WTC11 (cell line): Measurements from ENCODE around the gene BICDL1. TPM values are rescaled to one million over a fixed set of nuclear protein-coding genes. Genes with fewer than 3 reads are reported as not detected.

Experiments used
- ATAC-seq: fragments of 200-7000 bp; cut with Tn5 transposase; 2 replicates; pipeline ENCODE4 v1.10.0; 2021; ENCODE audit warnings: mild to moderate bottlenecking, moderate library complexity
- CTCF ChIA-PET: fragments of 300-600 bp; sonication (Branson Sonifier 250); formaldehyde crosslinking; loops from one replicate; lab custom pipeline; 2021; ENCODE audit warnings: antibody characterized with exemption; lab: Charles Lee
- POLR2A ChIA-PET: fragments of 350-600 bp; sonication (Branson Sonifier 250); formaldehyde crosslinking; loops from one replicate; lab custom pipeline; 2021; ENCODE audit warnings: antibody characterized with exemption; lab: Charles Lee
- DNase-seq: peaks from one replicate; pipeline ENCODE4 v3.0.0; 2021; ENCODE audit warnings: low spot score
- H3K27ac Mint-ChIP-seq: 2 replicates; pipeline ENCODE4 v1.8.0; 2021; ENCODE audit warnings: mixed read lengths
- H3K27me3 Mint-ChIP-seq: 2 replicates; pipeline ENCODE4 v1.8.0; 2021; ENCODE audit warnings: low read depth, mild to moderate bottlenecking, moderate library complexity, mixed read lengths
- H3K36me3 Mint-ChIP-seq: 2 replicates; pipeline ENCODE4 v1.8.0; 2021; ENCODE audit warnings: mixed read lengths
- H3K4me1 Mint-ChIP-seq: 2 replicates; pipeline ENCODE4 v1.8.0; 2022; ENCODE audit warnings: mixed read lengths
- H3K4me3 Mint-ChIP-seq: 2 replicates; pipeline ENCODE4 v1.8.0; 2021; ENCODE audit warnings: mild to moderate bottlenecking, moderate library complexity, mixed read lengths
- H3K9me3 Mint-ChIP-seq: 2 replicates; pipeline ENCODE4 v1.8.0; 2021; ENCODE audit warnings: mixed read lengths
- AR ChIP-seq: fragments of 250-450 bp; sonication (Bioruptor Pico); IDR thresholded peaks from 2 replicates; pipeline ENCODE4 v1.9.0; 2021; ENCODE audit warnings: mild to moderate bottlenecking
- ARID4B ChIP-seq: sonication (generic); formaldehyde crosslinking; IDR thresholded peaks from 2 replicates; pipeline ENCODE4 v1.8.0; 2023; ENCODE audit warnings: missing genetic modification reagents, mild to moderate bottlenecking, borderline replicate concordance
- ATF1 ChIP-seq: sonication (generic); formaldehyde crosslinking; IDR thresholded peaks from 2 replicates; pipeline ENCODE4 v1.8.1; 2023; ENCODE audit warnings: mild to moderate bottlenecking, moderate library complexity, missing genetic modification reagents
- ATF3 ChIP-seq: sonication (generic); formaldehyde crosslinking; conservative IDR thresholded peaks from 2 replicates; pipeline ENCODE4 v1.8.1; 2022; ENCODE audit warnings: mild to moderate bottlenecking, missing genetic modification reagents
- CREM ChIP-seq: sonication (generic); formaldehyde crosslinking; IDR thresholded peaks from 2 replicates; pipeline ENCODE4 v1.8.1; 2022; ENCODE audit warnings: mild to moderate bottlenecking, missing genetic modification reagents, moderate library complexity
- ETV6 ChIP-seq: sonication (generic); formaldehyde crosslinking; IDR thresholded peaks from 2 replicates; pipeline ENCODE4 v1.8.1; 2022; ENCODE audit warnings: mild to moderate bottlenecking, missing genetic modification reagents
- GRHL2 ChIP-seq: fragments of 250-450 bp; sonication (Bioruptor Pico); IDR thresholded peaks from 2 replicates; pipeline ENCODE4 v1.8.0; 2022; ENCODE audit warnings: mild to moderate bottlenecking, moderate library complexity; ENCODE audit not compliant: insufficient replicate concordance, severe bottlenecking
- HMGXB4 ChIP-seq: sonication (generic); formaldehyde crosslinking; IDR thresholded peaks from 2 replicates; pipeline ENCODE4 v1.8.1; 2023; ENCODE audit warnings: mild to moderate bottlenecking, moderate library complexity, missing genetic modification reagents
- MLX ChIP-seq: sonication (generic); formaldehyde crosslinking; IDR thresholded peaks from 2 replicates; pipeline ENCODE4 v1.8.1; 2023; ENCODE audit warnings: mild to moderate bottlenecking, missing genetic modification reagents, moderate library complexity
- MYBL2 ChIP-seq: sonication (generic); formaldehyde crosslinking; IDR thresholded peaks from 2 replicates; pipeline ENCODE4 v1.8.1; 2023; ENCODE audit warnings: mild to moderate bottlenecking, moderate library complexity, missing genetic modification reagents
- NFATC4 ChIP-seq: fragments of 250-450 bp; sonication (Bioruptor Pico); IDR thresholded peaks from 2 replicates; pipeline ENCODE4 v1.9.0; 2021; ENCODE audit warnings: mild to moderate bottlenecking
- NR2C2 ChIP-seq: sonication (generic); formaldehyde crosslinking; IDR thresholded peaks from 2 replicates; pipeline ENCODE4 v1.8.0; 2022; ENCODE audit warnings: mild to moderate bottlenecking, missing genetic modification reagents
- NR3C1 ChIP-seq: sonication (generic); formaldehyde crosslinking; conservative IDR thresholded peaks from 2 replicates; pipeline ENCODE4 v1.8.1; 2023; ENCODE audit warnings: low read depth, mild to moderate bottlenecking, missing genetic modification reagents
- OVOL2 ChIP-seq: fragments of 250-450 bp; sonication (Bioruptor Pico); IDR thresholded peaks from 2 replicates; pipeline ENCODE4 v1.9.0; 2021; ENCODE audit warnings: mild to moderate bottlenecking, borderline replicate concordance
- TEAD1 ChIP-seq: sonication (generic); formaldehyde crosslinking; IDR thresholded peaks from 2 replicates; pipeline ENCODE4 v1.8.0; 2022; ENCODE audit warnings: mild to moderate bottlenecking, missing genetic modification reagents
- USF1 ChIP-seq: sonication (generic); formaldehyde crosslinking; IDR thresholded peaks from 2 replicates; pipeline ENCODE4 v1.8.0; 2022; ENCODE audit warnings: mild to moderate bottlenecking, missing genetic modification reagents
- USF2 ChIP-seq: sonication (generic); formaldehyde crosslinking; IDR thresholded peaks from 2 replicates; pipeline ENCODE4 v1.8.1; 2023; ENCODE audit warnings: mild to moderate bottlenecking, missing genetic modification reagents, moderate library complexity
- ZNF121 ChIP-seq: sonication (generic); formaldehyde crosslinking; IDR thresholded peaks from 2 replicates; pipeline ENCODE4 v1.8.0; 2023; ENCODE audit warnings: missing genetic modification reagents
- ZNF512 ChIP-seq: sonication (generic); formaldehyde crosslinking; IDR thresholded peaks from 2 replicates; pipeline ENCODE4 v1.8.1; 2022; ENCODE audit warnings: missing genetic modification reagents, borderline replicate concordance
- total RNA-seq: library from RNA; stranded (reverse); gene quantifications from 3 replicates; pipeline ENCODE4 v1.2.3, GENCODE V29; 2021

BICDL1 gene
- total RNA-seq, 1 experiment from 2014 or later: 23.1 TPM

GRCh38 chr12:120095736-120096135, 106.7 kb downstream of the BICDL1 start:
- H3K27me3 Mint-ChIP-seq: no peaks in the 10 kb centered on the region
- TF ChIP-seq ATF1 (CRISPR knock-in tag): no peak
- no peak for TF ChIP-seq USF2
- TF ChIP-seq MLX: no peak
- TF ChIP-seq GRHL2 (CRISPR knock-in tag): no peak
- TF ChIP-seq ZNF512 (CRISPR knock-in tag): no peak
- no peak for TF ChIP-seq NR2C2 (CRISPR knock-in tag)
- TF ChIP-seq MYBL2 (CRISPR knock-in tag): no peak
- CTCF ChIA-PET: no interaction called here
- no peak for DNase-seq
- no peaks in the 10 kb centered on the region for H3K9me3 Mint-ChIP-seq
- peak overlapping the region; percentile 79 for H3K27ac Mint-ChIP-seq
- POLR2A ChIA-PET: interaction anchor here (1.0 kb wide), 1 partner anchor 20 kb away, joined by 3 read pairs; no protein-coding TSS in a partner anchor
- H3K4me1 Mint-ChIP-seq: peaks cover 33% of the 10 kb centered on the region
- peaks cover 12% of the 10 kb centered on the region for H3K36me3 Mint-ChIP-seq
- H3K4me3 Mint-ChIP-seq: no peak overlapping the region
- no peak for ATAC-seq

- ATAC-seq: no peak
- H3K27me3 Mint-ChIP-seq: no peaks in the 10 kb centered on the region
- ChIA-PET CTCF (interaction anchor here (1.4 kb wide), 1 partner anchor 10 kb away, joined by 5 read pairs; no protein-coding TSS in a partner anchor), POLR2A (no interaction called here)
- H3K9me3 Mint-ChIP-seq: no peaks in the 10 kb centered on the region
- DNase-seq: no peak
- peaks cover 12% of the 10 kb centered on the region for H3K36me3 Mint-ChIP-seq
- no peak overlapping the region for H3K4me3 Mint-ChIP-seq
- peak overlapping the region; percentile 85 for H3K27ac Mint-ChIP-seq
- peaks cover 37% of the 10 kb centered on the region for H3K4me1 Mint-ChIP-seq
- no peak for TF ChIP-seq ETV6 (CRISPR knock-in tag)
- TF ChIP-seq GRHL2 (CRISPR knock-in tag): no peak
- no peak for TF ChIP-seq NFATC4
- no peak for TF ChIP-seq USF1 (CRISPR knock-in tag)
- no peak for TF ChIP-seq AR (CRISPR knock-in tag)
- TF ChIP-seq ARID4B: no peak
- no peak for TF ChIP-seq ATF3 (CRISPR knock-in tag)
- no peak for TF ChIP-seq MYBL2 (CRISPR knock-in tag)
- TF ChIP-seq ZNF121: no peak
- no peak for TF ChIP-seq OVOL2
- no peak for TF ChIP-seq NR3C1 (CRISPR knock-in tag)
- no peak for TF ChIP-seq HMGXB4 (CRISPR knock-in tag)
- no peak for TF ChIP-seq TEAD1 (CRISPR knock-in tag)
- TF ChIP-seq CREM: no peak
Observed at GRCh38 chr12:120096671-120097202, 107.7 kb downstream of the BICDL1 start.
